PC-9 (cell line): ENCODE results near the gene MAPT. TPM values are rescaled to one million over a fixed set of nuclear protein-coding genes. Genes with fewer than 3 reads are reported as not detected.

ENCODE experiments used
- BruUV-seq: library from RNA; stranded (reverse); fragments of 400-500 nt; replicated peaks from 2 replicates; lab custom pipeline; 2021; lab: Mats Ljungman, UMichigan
- CTCF ChIA-PET: fragments of 300-600 bp; sonication (Branson Sonifier 250); formaldehyde crosslinking; loops from one replicate; lab custom pipeline; 2022; ENCODE audit warnings: antibody characterized with exemption; lab: Charles Lee
- POLR2A ChIA-PET: fragments of 300-600 bp; sonication (Branson Sonifier 250); formaldehyde crosslinking; loops from one replicate; lab custom pipeline; 2022; ENCODE audit warnings: antibody characterized with exemption; ENCODE audit not compliant: unreplicated experiment; lab: Charles Lee
- DNase-seq, 2 experiments: peaks; one replicate each; pipeline versions ENCODE4 v3.0.0 to v3.0.0-alpha.2; 2015 to 2022; ENCODE audit warnings: mixed read lengths in 1 of 2
- H2AFZ ChIP-seq: fragments of 200-600 bp; sonication (generic); 2 replicates; pipeline ENCODE4 v1.8.1; 2017; ENCODE audit warnings: antibody characterized with exemption
- H3F3A ChIP-seq: fragments of 200-600 bp; sonication (generic); 2 replicates; pipeline ENCODE4 v1.8.1; 2017; ENCODE audit warnings: antibody characterized with exemption, mild to moderate bottlenecking, low read depth; ENCODE audit not compliant: insufficient read depth
- H3K27ac ChIP-seq: fragments of 200-600 bp; sonication (generic); 2 replicates; pipeline ENCODE4 v1.6.1; 2016; ENCODE audit warnings: mixed run types
- H3K27me3 ChIP-seq: fragments of 200-600 bp; sonication (generic); 2 replicates; pipeline ENCODE4 v1.6.1; 2016; ENCODE audit warnings: low read depth, mixed run types; ENCODE audit not compliant: insufficient read depth
- H3K36me3 ChIP-seq: fragments of 200-600 bp; sonication (generic); 2 replicates; pipeline ENCODE4 v1.6.1; 2016; ENCODE audit warnings: low read depth, mixed run types
- H3K4me1 ChIP-seq: fragments of 200-600 bp; sonication (generic); replicated peaks from 2 replicates; pipeline ENCODE4 v1.6.1; 2016; ENCODE audit warnings: mixed run types; ENCODE audit not compliant: insufficient read depth
- H3K4me2 ChIP-seq: fragments of 200-600 bp; sonication (generic); 2 replicates; pipeline ENCODE4 v1.6.1; 2017; ENCODE audit warnings: mixed run types
- H3K4me3 ChIP-seq: fragments of 200-600 bp; sonication (generic); 2 replicates; pipeline ENCODE4 v1.6.1; 2016; ENCODE audit warnings: mixed run types
- H3K79me2 ChIP-seq: fragments of 200-600 bp; sonication (generic); 2 replicates; pipeline ENCODE4 v1.6.1; 2017; ENCODE audit warnings: low read depth, mixed run types
- H3K9me2 ChIP-seq: fragments of 200-600 bp; sonication (generic); 2 replicates; pipeline ENCODE4 v1.8.1; 2017; ENCODE audit warnings: mild to moderate bottlenecking; ENCODE audit not compliant: insufficient read depth
- H3K9me3 ChIP-seq: fragments of 200-600 bp; sonication (generic); 2 replicates; pipeline ENCODE4 v1.8.1; 2016; ENCODE audit warnings: low read depth; ENCODE audit not compliant: insufficient read depth
- H4K20me1 ChIP-seq: fragments of 200-600 bp; sonication (generic); 2 replicates; pipeline ENCODE4 v1.8.1; 2017; ENCODE audit not compliant: insufficient read depth
- EZH2 ChIP-seq: fragments of 200-600 bp; sonication (generic); IDR thresholded peaks from 2 replicates; pipeline ENCODE4 v1.8.0; 2017; ENCODE audit warnings: antibody characterized with exemption, low read depth
- intact Hi-C: fragments of 100-400 bp; cut with micrococcal nuclease; formaldehyde crosslinking; loops from one replicate; pipeline ENCODE4 v1.10.0; 2022; ENCODE audit not compliant: unreplicated experiment
- total RNA-seq: library from RNA; stranded (reverse); gene quantifications from 2 replicates; pipeline ENCODE4 v1.2.3, GENCODE V29; 2021
- TF ChIP-seq, protein P1 (sequence below): fragments of 200-600 bp; sonication (generic); conservative IDR thresholded peaks from 2 replicates; pipeline ENCODE4 v1.6.1; 2017; ENCODE audit warnings: mixed run types, antibody characterized with exemption, mild to moderate bottlenecking, moderate library complexity

MAPT gene
- total RNA-seq, 1 experiment from 2014 or later: 0.85 TPM

DNA sequence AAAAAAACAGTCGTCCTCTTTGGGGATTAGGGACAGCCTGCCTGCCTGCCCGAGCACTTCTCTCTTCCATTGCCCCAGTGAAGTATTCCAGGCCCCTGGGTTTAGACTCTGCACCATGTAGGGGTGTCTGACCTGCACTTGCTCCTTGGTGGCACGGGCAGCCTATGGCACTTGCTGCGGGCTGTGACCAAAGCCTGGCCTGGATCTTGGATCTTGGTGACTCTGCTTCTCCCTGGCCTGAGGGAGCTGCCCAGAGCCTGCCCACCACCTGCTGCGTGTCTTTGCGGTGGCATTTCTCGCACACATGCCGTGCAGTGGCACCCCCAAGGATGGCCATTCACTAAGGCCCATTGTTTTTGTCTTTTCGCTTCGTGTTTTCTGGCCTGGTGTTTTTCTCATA lies 98.5 kb downstream of the MAPT start:
- CTCF ChIA-PET: no interaction called here

DNA sequence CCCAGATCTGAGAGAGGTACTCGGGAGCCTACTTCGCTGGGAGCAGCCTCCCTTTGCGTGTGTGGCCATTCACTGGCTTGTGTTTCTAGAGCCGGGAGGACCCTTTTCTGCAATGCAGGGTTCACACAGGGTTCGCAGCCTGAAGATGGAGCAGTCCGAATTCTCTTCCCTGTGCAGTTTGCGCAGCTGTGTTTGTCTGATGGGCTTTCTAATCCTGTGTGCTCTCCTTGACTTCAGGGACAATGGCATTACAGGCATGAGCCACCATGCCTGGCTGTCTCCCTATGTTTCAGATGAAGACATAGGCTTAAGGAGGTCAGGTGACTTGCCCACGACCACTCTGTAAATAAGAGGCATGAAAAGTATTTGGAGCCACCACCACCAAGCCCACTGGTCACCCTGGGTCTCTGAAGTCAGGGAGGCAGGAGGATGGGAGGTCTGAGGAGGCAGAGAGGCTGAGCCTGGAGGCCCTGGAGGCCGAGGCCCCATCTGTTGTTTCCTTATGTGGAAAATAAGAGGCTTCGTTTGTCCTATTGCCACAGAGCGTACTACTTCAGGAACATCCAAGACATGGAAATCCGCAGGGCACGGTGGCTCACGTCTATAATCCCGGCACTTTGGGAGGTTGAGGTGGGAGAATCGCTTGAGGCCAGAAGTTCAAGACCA lies 99.7 kb downstream of the MAPT start:
- H3K27me3 ChIP-seq: no peaks in the 10 kb centered on the region
- H3K9me3 ChIP-seq: no peaks in the 10 kb centered on the region
- H3K4me3 ChIP-seq: no peak overlapping the region
- CTCF ChIA-PET: no interaction called here
- H3K4me2 ChIP-seq: no peak overlapping the region
- no peak overlapping the region for H3K27ac ChIP-seq
- H3K79me2 ChIP-seq: no peaks in the 10 kb centered on the region
- intact Hi-C loops: no loop called here
- POLR2A ChIA-PET: no interaction called here
- H3K9me2 ChIP-seq: no peaks in the 10 kb centered on the region
- H2AFZ ChIP-seq: no peak overlapping the region
- no peaks in the 10 kb centered on the region for H3K4me1 ChIP-seq
- H4K20me1 ChIP-seq: no peaks in the 10 kb centered on the region
- no TSS peak for BruUV-seq
- H3K36me3 ChIP-seq: no peaks in the 10 kb centered on the region
- no peak for TF ChIP-seq EZH2
- TF ChIP-seq, protein P1, sequence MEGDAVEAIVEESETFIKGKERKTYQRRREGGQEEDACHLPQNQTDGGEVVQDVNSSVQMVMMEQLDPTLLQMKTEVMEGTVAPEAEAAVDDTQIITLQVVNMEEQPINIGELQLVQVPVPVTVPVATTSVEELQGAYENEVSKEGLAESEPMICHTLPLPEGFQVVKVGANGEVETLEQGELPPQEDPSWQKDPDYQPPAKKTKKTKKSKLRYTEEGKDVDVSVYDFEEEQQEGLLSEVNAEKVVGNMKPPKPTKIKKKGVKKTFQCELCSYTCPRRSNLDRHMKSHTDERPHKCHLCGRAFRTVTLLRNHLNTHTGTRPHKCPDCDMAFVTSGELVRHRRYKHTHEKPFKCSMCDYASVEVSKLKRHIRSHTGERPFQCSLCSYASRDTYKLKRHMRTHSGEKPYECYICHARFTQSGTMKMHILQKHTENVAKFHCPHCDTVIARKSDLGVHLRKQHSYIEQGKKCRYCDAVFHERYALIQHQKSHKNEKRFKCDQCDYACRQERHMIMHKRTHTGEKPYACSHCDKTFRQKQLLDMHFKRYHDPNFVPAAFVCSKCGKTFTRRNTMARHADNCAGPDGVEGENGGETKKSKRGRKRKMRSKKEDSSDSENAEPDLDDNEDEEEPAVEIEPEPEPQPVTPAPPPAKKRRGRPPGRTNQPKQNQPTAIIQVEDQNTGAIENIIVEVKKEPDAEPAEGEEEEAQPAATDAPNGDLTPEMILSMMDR: no peak
- no peaks in the 10 kb centered on the region for H3F3A ChIP-seq
- no peak for DNase-seq

More for the DNA sequence above, 98.5 kb downstream of the MAPT start:
- no peak overlapping the region for H3K4me3 ChIP-seq
- no TSS peak for BruUV-seq
- no peaks in the 10 kb centered on the region for H3K79me2 ChIP-seq
- H3K4me2 ChIP-seq: no peak overlapping the region
- no peak for DNase-seq
- H3K4me1 ChIP-seq: no peaks in the 10 kb centered on the region
- POLR2A ChIA-PET: no interaction called here
- H3F3A ChIP-seq: no peaks in the 10 kb centered on the region
- no peaks in the 10 kb centered on the region for H3K36me3 ChIP-seq
- H2AFZ ChIP-seq: no peak overlapping the region
- TF ChIP-seq, protein P1: no peak
- no peak for TF ChIP-seq EZH2
- no peaks in the 10 kb centered on the region for H3K27me3 ChIP-seq
- no peaks in the 10 kb centered on the region for H3K9me3 ChIP-seq
- no peak overlapping the region for H3K27ac ChIP-seq
- H3K9me2 ChIP-seq: no peaks in the 10 kb centered on the region
- intact Hi-C loops: no loop called here
- no peaks in the 10 kb centered on the region for H4K20me1 ChIP-seq

DNA sequence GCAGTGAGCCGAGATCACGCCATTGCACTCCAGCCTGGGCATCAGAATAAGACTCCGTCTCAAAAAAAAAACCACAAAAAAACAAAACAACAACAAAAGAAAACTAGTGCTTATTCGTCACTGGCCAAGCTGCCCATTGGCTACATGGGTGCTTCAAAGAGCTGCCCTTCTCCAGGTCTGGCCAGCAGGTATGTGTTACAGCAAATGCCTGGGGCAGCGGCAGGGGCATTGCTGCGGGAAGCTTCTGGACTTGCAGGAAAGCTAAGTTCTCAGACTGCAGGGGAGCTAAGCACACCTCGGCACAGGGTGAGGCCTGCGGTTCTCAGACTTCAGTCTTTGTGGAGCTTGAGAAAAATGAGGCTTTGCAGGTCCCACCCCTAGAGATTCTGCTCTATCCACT lies 100.6 kb downstream of the MAPT start:
- Histone ChIP-seq H3K4me3 (no peak overlapping the region), H2AFZ (no peak overlapping the region), H3K27me3 (no peaks in the 10 kb centered on the region), H3K9me2 (no peaks in the 10 kb centered on the region), H3K27ac (no peak overlapping the region), H3K4me1 (no peaks in the 10 kb centered on the region), H3F3A (no peaks in the 10 kb centered on the region), H3K9me3 (no peaks in the 10 kb centered on the region), H3K36me3 (no peaks in the 10 kb centered on the region), H4K20me1 (no peaks in the 10 kb centered on the region), H3K79me2 (no peaks in the 10 kb centered on the region), H3K4me2 (no peak overlapping the region)
- CTCF ChIA-PET: no interaction called here
- POLR2A ChIA-PET: no interaction called here
- intact Hi-C loops: no loop called here
- DNase-seq: peak in 1 of 2 experiments; percentile 25
- TF ChIP-seq EZH2: no peak
- BruUV-seq: no TSS peak
